Neural progenitor cell (in vitro differentiated cells): ENCODE data around the gene DOCK4.

Experiments used
- CTCF ChIP-seq: fragments of 200-600 bp; sonication (generic); IDR thresholded peaks from 2 replicates; pipeline ENCODE4 v1.5.1; 2017; ENCODE audit warnings: antibody characterized with exemption, mild to moderate bottlenecking
- EZH2 ChIP-seq: fragments of 200-600 bp; sonication (generic); IDR thresholded peaks from 2 replicates; pipeline ENCODE4 v1.6.1; 2017; ENCODE audit warnings: antibody characterized with exemption, mild to moderate bottlenecking, moderate library complexity

- TF ChIP-seq CTCF, result no peak
- TF ChIP-seq EZH2, result no peak
These were observed 374.0 kb downstream of the DOCK4 start for GRCh38 chr7:111832174-111832573.
